ENCODE data around the gene KCNMB2.

DNA sequence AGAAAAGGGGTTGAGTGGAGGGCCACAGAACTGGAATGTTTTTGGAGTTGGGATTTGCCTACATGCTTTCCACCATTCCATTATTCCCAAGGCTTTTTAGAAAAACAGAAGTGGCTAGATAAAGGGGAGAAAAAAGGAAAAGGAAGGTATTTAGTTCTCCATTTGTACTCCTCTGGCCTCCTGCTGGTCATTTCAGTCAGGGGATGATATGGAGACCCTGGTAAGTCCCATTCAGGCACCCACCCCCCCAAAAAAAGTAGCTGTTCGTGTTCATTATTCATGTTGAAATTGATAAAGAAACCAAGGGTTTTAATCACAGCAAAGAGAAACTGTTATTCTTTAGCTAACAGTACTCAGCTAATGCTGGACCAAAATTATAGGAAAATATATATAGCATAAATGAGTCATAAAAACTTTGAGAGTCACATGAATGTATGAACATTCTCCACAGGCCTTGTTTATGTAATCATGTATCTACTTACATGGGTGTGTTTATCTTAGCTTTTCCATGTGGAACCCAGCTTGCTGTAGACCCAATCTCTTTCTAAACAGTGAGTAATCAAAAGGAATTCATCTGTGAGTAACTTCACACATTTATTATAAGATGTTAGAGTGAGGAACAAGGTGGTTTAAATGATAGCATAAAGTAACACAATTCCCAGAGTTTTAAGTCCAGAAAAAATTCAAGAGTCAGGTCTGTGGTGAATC, 167.2 kb downstream of the KCNMB2 start:
- TF ChIP-seq CTCF (IDR thresholded peaks at IDR 0.05) (no peak), POLR2A (IDR thresholded peaks at IDR 0.05) (no peak)
